ENCODE results near the gene HSF4.

DNA sequence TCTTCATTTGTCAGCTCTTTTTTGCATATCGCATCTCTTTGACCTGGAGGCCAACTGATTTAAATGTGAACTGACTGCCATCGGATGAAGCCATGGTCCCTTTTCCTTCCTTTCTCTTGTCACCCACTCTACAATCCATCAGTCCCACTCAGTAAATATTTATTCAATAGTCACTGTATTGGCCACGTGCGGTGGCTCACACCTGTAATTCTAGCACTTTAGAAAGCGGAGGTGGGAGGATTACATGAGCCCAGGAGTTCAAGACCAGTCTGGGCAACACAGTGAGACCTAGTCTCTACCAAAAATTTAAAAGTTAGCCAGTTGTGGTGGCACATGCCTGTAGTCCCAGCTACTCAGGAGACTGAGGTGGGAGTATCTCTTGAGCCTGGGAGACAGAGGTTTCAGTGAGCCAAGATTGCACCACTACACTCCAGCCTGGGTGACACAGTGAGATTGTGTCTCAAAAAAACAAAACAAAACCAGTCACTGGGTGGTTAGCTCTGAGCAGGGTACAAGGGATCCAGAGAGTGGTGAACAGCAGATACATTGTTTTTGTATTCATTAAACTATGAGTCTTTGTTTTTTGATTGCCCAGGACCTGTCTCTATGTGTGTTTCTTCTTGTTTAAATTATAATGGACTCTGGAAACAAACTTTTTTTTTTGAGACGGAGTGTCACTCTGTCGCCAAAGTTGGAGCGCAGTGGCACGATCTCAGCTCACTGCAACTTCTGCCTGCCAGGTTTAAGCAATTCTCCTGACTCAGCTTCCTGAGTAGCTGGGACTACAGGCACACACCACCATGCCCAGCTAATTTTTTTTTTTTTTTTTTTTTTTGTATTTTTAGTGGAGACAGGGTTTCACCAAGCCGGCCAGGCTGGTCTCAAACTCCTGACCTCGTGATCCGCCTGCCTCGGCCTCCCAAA lies 47.9 kb upstream of the HSF4 start:
- TF ChIP-seq, protein P1, sequence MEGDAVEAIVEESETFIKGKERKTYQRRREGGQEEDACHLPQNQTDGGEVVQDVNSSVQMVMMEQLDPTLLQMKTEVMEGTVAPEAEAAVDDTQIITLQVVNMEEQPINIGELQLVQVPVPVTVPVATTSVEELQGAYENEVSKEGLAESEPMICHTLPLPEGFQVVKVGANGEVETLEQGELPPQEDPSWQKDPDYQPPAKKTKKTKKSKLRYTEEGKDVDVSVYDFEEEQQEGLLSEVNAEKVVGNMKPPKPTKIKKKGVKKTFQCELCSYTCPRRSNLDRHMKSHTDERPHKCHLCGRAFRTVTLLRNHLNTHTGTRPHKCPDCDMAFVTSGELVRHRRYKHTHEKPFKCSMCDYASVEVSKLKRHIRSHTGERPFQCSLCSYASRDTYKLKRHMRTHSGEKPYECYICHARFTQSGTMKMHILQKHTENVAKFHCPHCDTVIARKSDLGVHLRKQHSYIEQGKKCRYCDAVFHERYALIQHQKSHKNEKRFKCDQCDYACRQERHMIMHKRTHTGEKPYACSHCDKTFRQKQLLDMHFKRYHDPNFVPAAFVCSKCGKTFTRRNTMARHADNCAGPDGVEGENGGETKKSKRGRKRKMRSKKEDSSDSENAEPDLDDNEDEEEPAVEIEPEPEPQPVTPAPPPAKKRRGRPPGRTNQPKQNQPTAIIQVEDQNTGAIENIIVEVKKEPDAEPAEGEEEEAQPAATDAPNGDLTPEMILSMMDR (IDR thresholded peaks at IDR 0.05), result no peak
- TF ChIP-seq CBX8 (IDR thresholded peaks at IDR 0.05) (no peak), CEBPB (IDR thresholded peaks at IDR 0.05) (no peak), RFX5 (IDR thresholded peaks at IDR 0.05) (no peak), POLR2A (IDR thresholded peaks at IDR 0.05; ENCODE audit: low read length) (no peak), RNF2 (IDR thresholded peaks at IDR 0.05; ENCODE audit: borderline replicate concordance, low read depth) (no peak), EHMT2 (IDR thresholded peaks at IDR 0.05; ENCODE audit: low read depth) (no peak), CBX2 (IDR thresholded peaks at IDR 0.05; ENCODE audit: borderline replicate concordance, low read depth) (no peak)
- TF ChIP-seq, protein P2, sequence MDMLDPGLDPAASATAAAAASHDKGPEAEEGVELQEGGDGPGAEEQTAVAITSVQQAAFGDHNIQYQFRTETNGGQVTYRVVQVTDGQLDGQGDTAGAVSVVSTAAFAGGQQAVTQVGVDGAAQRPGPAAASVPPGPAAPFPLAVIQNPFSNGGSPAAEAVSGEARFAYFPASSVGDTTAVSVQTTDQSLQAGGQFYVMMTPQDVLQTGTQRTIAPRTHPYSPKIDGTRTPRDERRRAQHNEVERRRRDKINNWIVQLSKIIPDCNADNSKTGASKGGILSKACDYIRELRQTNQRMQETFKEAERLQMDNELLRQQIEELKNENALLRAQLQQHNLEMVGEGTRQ (IDR thresholded peaks at IDR 0.05), result no peak
- TF ChIP-seq, protein P3, sequence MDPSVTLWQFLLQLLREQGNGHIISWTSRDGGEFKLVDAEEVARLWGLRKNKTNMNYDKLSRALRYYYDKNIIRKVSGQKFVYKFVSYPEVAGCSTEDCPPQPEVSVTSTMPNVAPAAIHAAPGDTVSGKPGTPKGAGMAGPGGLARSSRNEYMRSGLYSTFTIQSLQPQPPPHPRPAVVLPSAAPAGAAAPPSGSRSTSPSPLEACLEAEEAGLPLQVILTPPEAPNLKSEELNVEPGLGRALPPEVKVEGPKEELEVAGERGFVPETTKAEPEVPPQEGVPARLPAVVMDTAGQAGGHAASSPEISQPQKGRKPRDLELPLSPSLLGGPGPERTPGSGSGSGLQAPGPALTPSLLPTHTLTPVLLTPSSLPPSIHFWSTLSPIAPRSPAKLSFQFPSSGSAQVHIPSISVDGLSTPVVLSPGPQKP (IDR thresholded peaks at IDR 0.05; ENCODE audit: low read depth, low read length), result no peak
